Dedifferentiated amniotic fluid mesenchymal stem cell (primary cell): Measurements from ENCODE around the gene TEAD4.

Source experiments
- DNase-seq: peaks from one replicate; pipeline ENCODE4 v3.0.0-alpha.2; 2016; ENCODE audit errors: extremely low spot score

The TEAD4 gene

GRCh38 chr12:3081886-3082285 is 122.7 kb downstream of the TEAD4 start:
- DNase-seq = no peak

GRCh38 chr12:3083241-3083920 is 124.2 kb downstream of the TEAD4 start:
- DNase-seq = no peak

DNA sequence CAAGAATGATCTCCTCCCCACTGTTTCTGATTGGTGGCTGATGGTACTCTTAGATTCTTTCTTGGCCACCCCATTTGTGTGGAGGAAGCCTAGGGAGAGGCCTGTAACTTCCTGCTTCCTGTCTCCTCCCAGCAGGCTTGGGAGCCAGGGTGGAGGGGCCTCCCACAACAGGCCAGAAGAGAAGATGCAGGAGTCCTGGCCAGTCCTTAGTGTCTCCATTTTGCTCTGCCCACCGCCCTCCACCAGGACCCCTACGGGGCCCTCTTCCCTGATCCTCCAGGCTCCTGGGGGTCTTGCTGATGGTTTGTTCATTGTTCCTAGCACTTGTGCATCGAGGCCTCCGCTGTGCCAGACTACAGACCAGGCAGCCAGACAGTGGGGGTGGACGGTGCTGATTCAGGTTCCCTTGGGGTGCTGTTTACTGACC is 124.7 kb downstream of the TEAD4 start:
- DNase-seq = no peak

DNA sequence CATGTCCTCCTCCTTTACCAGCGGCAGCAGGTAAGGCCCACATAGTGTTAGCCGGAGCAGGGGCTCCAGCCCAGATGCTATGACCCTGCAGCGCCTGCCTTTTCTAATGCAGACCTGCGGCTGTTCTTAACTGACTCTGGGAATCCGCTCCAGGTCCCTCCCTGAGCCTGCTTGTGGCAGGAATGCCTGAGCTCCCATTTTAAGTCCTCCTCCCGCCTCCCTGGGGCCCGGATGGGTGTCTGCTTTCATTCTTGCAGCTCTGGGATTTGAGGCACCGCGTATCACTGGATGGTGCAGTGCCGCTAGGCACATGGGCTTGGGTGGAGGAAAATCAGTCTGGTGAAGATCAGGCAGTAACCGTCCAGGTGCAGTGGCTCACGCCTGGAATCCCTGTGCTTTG is 125.5 kb downstream of the TEAD4 start:
- no peak for DNase-seq

DNA sequence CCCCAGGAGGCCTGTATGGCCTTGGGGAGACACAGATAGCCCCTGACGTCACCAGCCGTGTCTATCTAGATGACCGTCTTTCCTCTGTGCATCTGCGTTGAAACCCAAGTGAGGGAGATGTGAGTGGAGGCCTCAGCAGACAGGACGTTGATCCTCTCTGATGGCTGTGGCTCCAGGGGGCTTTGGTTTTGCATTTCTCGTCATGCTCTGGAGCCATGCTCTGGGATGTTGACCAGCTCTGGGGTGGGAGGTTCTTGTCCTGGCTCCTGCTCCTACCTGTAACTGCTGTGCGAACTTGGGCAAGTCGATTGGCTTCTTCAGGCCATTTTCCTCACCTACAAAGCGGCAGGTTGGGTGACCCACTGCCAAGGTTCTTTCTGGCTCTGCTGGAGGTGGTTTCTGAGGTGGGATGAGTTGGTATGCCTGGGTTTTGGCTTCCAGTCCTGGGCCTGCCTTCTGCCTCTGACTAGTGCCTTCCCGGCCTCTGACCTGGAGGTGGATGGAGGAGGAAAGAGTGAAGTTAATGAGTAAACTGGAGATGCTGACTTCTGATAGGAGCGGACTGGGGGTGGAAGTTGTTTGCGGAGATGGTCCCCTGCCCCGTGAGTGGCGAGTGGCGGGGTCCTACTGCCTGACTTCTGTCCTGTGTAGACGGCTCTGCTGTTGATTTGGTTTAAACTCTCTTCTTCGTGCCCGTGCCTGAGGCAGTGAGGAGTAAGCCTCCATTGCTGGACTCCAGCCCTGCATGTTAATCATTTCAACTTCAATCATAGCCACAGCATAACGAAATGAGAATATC is 126.3 kb downstream of the TEAD4 start:
- no peak for DNase-seq

- DNase-seq = no peak
Observed at GRCh38 chr12:3086211-3086610, 127.0 kb downstream of the TEAD4 start.

DNA sequence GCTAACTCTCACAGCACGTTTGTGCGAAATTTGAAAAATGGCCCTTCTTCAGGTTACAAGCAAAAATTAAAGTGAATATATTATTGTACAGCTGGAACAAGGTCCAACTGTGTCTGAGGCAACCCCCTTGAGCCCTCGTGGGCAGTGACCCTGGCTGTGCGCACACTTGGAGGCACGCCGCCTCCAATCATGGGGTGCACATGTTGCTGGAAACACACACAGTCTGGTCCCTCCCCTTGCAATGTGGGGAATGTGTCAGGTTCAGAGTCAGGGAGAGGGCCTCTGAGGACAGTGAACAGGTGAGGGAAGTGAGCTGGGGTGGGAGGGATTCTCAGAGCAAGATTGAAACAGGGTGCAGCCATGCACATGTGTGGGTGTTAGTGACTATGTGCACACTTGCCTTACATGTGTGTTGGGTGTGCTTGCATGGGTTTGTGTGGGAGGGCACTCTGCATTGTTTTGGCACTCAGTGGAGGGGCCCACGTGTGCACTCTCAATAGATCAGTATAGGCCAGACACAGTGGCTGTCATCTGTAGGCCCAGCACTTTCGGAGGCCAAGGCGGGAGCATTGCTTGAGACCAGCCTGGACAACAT is 127.6 kb downstream of the TEAD4 start:
- DNase-seq = no peak

GRCh38 chr12:3087758-3088650 is 128.8 kb downstream of the TEAD4 start:
- DNase-seq = no peak

DNA sequence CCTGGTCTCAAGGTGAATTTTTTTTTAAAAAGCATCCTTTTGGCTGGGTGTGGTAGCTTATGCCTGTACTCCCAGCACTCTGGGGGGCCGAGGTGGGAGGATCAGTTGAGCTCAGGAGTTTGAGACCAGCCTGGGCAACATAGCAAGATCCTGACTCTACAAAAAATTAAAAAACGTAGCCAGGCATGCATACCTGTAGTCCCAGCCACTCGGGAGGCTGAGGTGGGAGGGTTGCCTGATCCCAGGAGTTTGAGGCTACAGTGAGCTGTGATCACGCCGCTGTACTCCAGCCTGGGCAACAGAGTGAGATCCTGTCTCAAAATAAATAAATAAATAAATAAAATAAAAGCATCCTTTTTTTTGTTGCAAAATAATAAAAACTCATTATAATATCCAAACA is 130.4 kb downstream of the TEAD4 start:
- DNase-seq = no peak
